ENCODE data around the gene URB1. TPM values are rescaled to one million over a fixed set of nuclear protein-coding genes. Genes with fewer than 3 reads are reported as not detected.

The URB1 gene
- total RNA-seq, 2 experiments from 2014 or later, result 19.4 to 25.4 TPM

DNA sequence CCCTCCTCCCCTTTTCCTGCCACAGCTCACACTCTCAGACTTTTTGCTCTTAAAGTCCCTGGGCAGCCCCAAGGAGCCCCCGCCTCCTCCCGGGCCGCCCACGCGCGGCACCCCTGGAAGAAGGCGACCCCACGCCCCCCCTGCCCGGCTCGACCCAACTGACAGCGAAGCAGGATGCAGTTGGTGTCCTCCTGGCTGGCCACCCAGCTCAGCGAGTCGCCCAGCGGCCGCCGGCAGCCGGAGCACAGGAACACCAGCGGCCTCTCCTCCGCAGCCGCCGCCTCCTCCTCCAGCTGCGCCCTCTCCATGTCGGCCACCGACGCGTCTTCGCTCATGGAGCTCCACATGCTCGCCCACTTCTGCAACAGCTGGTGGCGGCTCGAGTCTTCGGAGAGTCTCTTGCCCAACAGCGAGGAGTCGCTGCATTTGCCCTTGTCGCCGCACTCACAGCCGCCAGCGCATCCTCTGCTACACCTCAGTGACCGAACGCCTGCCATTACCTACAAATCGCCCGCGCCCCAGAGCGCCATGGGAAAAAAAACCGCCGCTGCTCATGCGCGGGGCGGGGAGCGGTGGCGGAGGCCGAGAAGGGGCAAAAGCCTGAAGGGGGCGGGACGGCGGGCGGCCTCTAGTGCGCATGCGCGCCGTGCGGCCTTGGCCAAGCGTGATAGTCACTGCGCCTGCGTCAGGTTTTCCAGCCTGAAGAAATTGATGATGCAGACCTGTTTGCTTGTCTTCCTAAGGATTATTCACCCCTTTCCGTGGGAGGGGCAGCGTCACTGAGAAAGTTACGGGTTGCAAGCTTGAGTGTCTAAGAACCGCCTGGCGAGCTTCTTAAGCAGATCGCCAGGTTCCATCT, 114.1 kb downstream of the URB1 start, which contains the start of gene MIS18A:
MIS18A (minus strand) TSS at position 532 of the 859 bp plus-strand sequence; CDS start at position 497, 35 bp downstream.
- intact Hi-C loops (cut with micrococcal nuclease; ENCODE audit: unreplicated experiment), result loop anchor here (2.0 to 5.0 kb wide), 5 partner anchors 114 to 546 kb away; partner anchors contain the start of genes CFAP298, SCAF4 and URB1
- peak within 1 kb of the TSS; percentile 90 for H3K4me3 ChIP-seq (ENCODE audit: low read depth, low read length, poor library complexity, severe bottlenecking)
- ChIA-PET POLR2A (interaction anchor here (0.5 to 1.2 kb wide), 7 partner anchors 16 to 618 kb away, joined by 3 to 5 read pairs (median 4); no protein-coding TSS in a partner anchor), CTCF (ENCODE audit: unreplicated experiment) (interaction anchor here (0.6 kb wide), 1 partner anchor 327 kb away, joined by 9 read pairs; no protein-coding TSS in a partner anchor)
- peak within 1 kb of the TSS; percentile 74 for H2AFZ ChIP-seq (ENCODE audit: low read length)
- DNase-seq (ENCODE audit: low spot score), result peak; percentile 94
- H4K20me1 ChIP-seq (ENCODE audit: insufficient read depth, low read length), result no peaks in the 10 kb centered on the region
- 0 out of 2 replicates have a peak, but pooled peaks have one; percentile 17 for TF ChIP-seq CTCF (conservative IDR thresholded peaks at IDR 0.05; ENCODE audit: low read length)
- no peak for TF ChIP-seq EZH2phosphoT487 (IDR thresholded peaks at IDR 0.05; ENCODE audit: borderline replicate concordance, low read depth, low read length)
- peak within 1 kb of the TSS; percentile 80 for H3K27ac ChIP-seq (ENCODE audit: low read depth, low read length, poor library complexity, severe bottlenecking)
- H3K4me2 ChIP-seq (ENCODE audit: low read length), result peak within 1 kb of the TSS; percentile 78
- no peaks in the 10 kb centered on the region for H3K9me3 ChIP-seq (ENCODE audit: low read length)
- H3K9me2 ChIP-seq (ENCODE audit: insufficient read depth, low read length), result no peaks in the 10 kb centered on the region
- no TSS peak for BruUV-seq (replicated peaks)
- H3K79me2 ChIP-seq (ENCODE audit: insufficient read depth, low read depth, low read length), result peaks cover 35% of the 10 kb centered on the region
- H3K4me1 ChIP-seq (ENCODE audit: insufficient read depth, low read length, poor library complexity, severe bottlenecking), result peaks cover 23% of the 10 kb centered on the region
- peaks cover 15% of the 10 kb centered on the region for H3K36me3 ChIP-seq (ENCODE audit: insufficient read depth, low read length)

DNA sequence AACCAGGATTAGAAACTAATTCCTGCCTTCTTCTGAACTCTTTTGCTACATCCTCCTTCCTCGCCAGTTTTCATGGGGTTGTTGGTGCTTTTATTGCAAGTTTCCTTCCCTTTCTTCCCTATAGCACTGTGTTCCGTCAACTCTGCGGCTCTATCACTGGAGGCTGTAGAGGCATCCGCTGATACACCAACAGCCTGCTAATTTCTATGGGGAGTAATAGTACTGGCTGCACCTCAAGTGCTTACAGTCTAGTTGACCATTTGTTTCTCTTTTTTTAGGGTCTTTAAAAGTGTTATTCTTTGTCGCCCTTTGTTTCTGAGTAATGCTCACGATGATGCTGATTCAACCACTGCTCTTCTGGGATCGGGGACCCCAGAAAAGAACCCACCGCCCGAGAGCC, 114.7 kb downstream of the URB1 start:
- Histone ChIP-seq H3K27ac (ENCODE audit: low read depth, low read length, poor library complexity, severe bottlenecking) (peak overlapping the region; percentile 80), H3K9me3 (ENCODE audit: low read length) (no peaks in the 10 kb centered on the region), H3K4me2 (ENCODE audit: low read length) (peak overlapping the region; percentile 74), H2AFZ (ENCODE audit: low read length) (peak overlapping the region; percentile 74; the same call in 1 of the 2 replicates), H3K4me3 (ENCODE audit: low read depth, low read length, poor library complexity, severe bottlenecking) (peak overlapping the region; percentile 90), H3K79me2 (ENCODE audit: insufficient read depth, low read depth, low read length) (peaks cover 35% of the 10 kb centered on the region), H3K36me3 (ENCODE audit: insufficient read depth, low read length) (peaks cover 21% of the 10 kb centered on the region), H4K20me1 (ENCODE audit: insufficient read depth, low read length) (no peaks in the 10 kb centered on the region), H3K9me2 (ENCODE audit: insufficient read depth, low read length) (no peaks in the 10 kb centered on the region), H3K4me1 (ENCODE audit: insufficient read depth, low read length, poor library complexity, severe bottlenecking) (peaks cover 23% of the 10 kb centered on the region)
- CTCF ChIA-PET (ENCODE audit: unreplicated experiment), result no interaction called here
- TF ChIP-seq CTCF (conservative IDR thresholded peaks at IDR 0.05; ENCODE audit: low read length) (no peak), EZH2phosphoT487 (IDR thresholded peaks at IDR 0.05; ENCODE audit: borderline replicate concordance, low read depth, low read length) (no peak)
- intact Hi-C loops (cut with micrococcal nuclease; ENCODE audit: unreplicated experiment), result loop anchor here (2.0 to 5.0 kb wide), 5 partner anchors 115 to 546 kb away; partner anchors contain the start of genes CFAP298, SCAF4 and URB1
- BruUV-seq (replicated peaks), result no TSS peak
- peak; percentile 51 for DNase-seq (ENCODE audit: low spot score)
- POLR2A ChIA-PET, result no interaction called here
